SK-N-MC (cell line): ENCODE results near the gene FUBP1.

ENCODE experiments used
- EZH2 ChIP-seq: fragments of 200-600 bp; sonication (generic); IDR thresholded peaks from one replicate; pipeline ENCODE4 v1.6.1; 2017; ENCODE audit warnings: antibody characterized with exemption
- FOXP2 ChIP-seq: optimal IDR thresholded peaks from 2 replicates; pipeline ENCODE3; 2011; ENCODE audit warnings: mild to moderate bottlenecking, moderate library complexity; ENCODE audit not compliant: insufficient read depth; ENCODE audit errors: extremely low read length, control extremely low read depth
- POLR2AphosphoS5 ChIP-seq: IDR thresholded peaks from 2 replicates; pipeline ENCODE4 v1.6.1; 2012; ENCODE audit warnings: mild to moderate bottlenecking, low read depth, low read length, borderline replicate concordance

- TF ChIP-seq POLR2AphosphoS5 (peak; percentile 99), EZH2 (no peak), FOXP2 (peak; percentile 71)
Measured at GRCh38 chr1:77978969-77979876, at the start of gene FUBP1.
